Pancreas (tissue), 10 donors: ENCODE results near the gene ANKRD28. TPM values are rescaled to one million over a fixed set of nuclear protein-coding genes. Genes with fewer than 3 reads are reported as not detected.

Source experiments
- ATAC-seq, 4 donors: fragments of 200-7000 bp; cut with Tn5 transposase; one replicate each; pipeline versions ENCODE4 v1.8.0 to v1.9.1; 2020; ENCODE audit warnings: mild to moderate bottlenecking in 4 of 4, moderate library complexity in 4 of 4
- DNase-seq, 6 donors: peaks; one replicate each; pipeline ENCODE4 v3.0.0-alpha.2; 2020
- FAIRE-seq: peaks from 2 replicates; lab custom pipeline; 2012; peaks lifted over from hg19 to GRCh38; lab: Jason Lieb, UNC
- H3K27ac ChIP-seq, 4 donors: fragments of 200-600 bp; sonication (generic); 1 replicate in 3 of 4; 2 replicates in 1 of 4; pipeline versions ENCODE4 v1.5.0 to v1.8.0; 2020
- H3K27me3 ChIP-seq, 4 donors: fragments of 200-600 bp; one replicate each; pipeline ENCODE4 v1.8.0; 2021
- H3K36me3 ChIP-seq, 3 donors: fragments of 200-600 bp; sonication (generic) in 1 of 3; one replicate each; pipeline versions ENCODE4 v1.5.0 to v1.8.0; 2020 to 2021
- H3K4me1 ChIP-seq, 3 donors: fragments of 200-600 bp; one replicate each; pipeline ENCODE4 v1.8.0; 2021
- H3K4me3 ChIP-seq, 4 donors: fragments of 200-600 bp; sonication (generic) in 2 of 4; one replicate each; pipeline versions ENCODE4 v1.5.0 to v1.8.0; 2020 to 2021
- H3K9me3 ChIP-seq, 4 donors: fragments of 200-600 bp; one replicate each; pipeline ENCODE4 v1.8.0; 2021
- CTCF ChIP-seq, 4 donors: fragments of 200-600 bp; sonication (generic) in 3 of 4; IDR thresholded peaks; one replicate each; pipeline versions ENCODE4 v1.5.0 to v1.8.0; 2021; ENCODE audit warnings: antibody characterized with exemption in 4 of 4
- WGBS, 2 donors: extraction: QIAGEN DNeasy Blood & Tissue Kit; methylation state at CpG; one replicate each; pipeline ENCODE4 v1.1.7; 2013; 5-methylcytosine and 5-hydroxymethylcytosine counted together
- intact Hi-C, 3 donors: fragments of 100-400 bp; cut with DNase I; formaldehyde crosslinking; loops; one replicate each; pipeline versions ENCODE4 v1.11.1 to v1.14.2; 2022
- polyA plus RNA-seq, 2 donors: library from polyadenylated mRNA; stranded (reverse); fragments of 200-250 nt; gene quantifications; one replicate each; pipeline ENCODE4 v1.2.3, GENCODE V29; 2013
- total RNA-seq, 6 donors: library from RNA; stranded (reverse); fragmentation: NEBNext Ultra II Directional in 4 of 6; extraction: Animal tissue kit (Norgen Biotek cat#: 25700) in 4 of 6; gene quantifications; one replicate each; pipeline versions ENCODE4 v1.2.1 to v1.2.4, GENCODE V29; 2021 to 2023
- donor health status: healthy with polysubstance abuse.
- donor health status: DM: no; HTN: no; CAD: no; lungs with moderate emphysema.
- donor health status: DM: no; HTN: no; CAD: no.
- donor health status: control.
- donor health status: control.
- donor health status: Bipolar disorder and iron deficiency.
- donor health status: DM: yes; HTN: yes; CAD: no.
- donor health status: DM: no; HTN: no; CAD: no.
- donor health status: DM: no; HTN: no; CAD: no.
- donor health status: DM: yes; HTN: yes; CAD: no.

ANKRD28 gene
- total and polyA plus RNA-seq, 8 donors, result 9.5 to 40.5 (median 29.6) TPM

- no peak overlapping the region for H3K4me3 ChIP-seq
- peaks cover 0 to 2% (median 0%) of the 10 kb centered on the region in 3 donors for H3K4me1 ChIP-seq
- FAIRE-seq (no peak), ATAC-seq (no peak), DNase-seq (no peak)
- whole genome bisulfite sequencing, 2 donors, result 69 to 81% methylated on average over 2 of the region's 2 CpGs
- no peak for TF ChIP-seq CTCF (IDR thresholded peaks at IDR 0.05)
- no peak overlapping the region for H3K27ac ChIP-seq
- intact Hi-C loops, result no loop called here
- peaks cover 3 to 45% (median 16%) of the 10 kb centered on the region in 3 donors for H3K36me3 ChIP-seq
- H3K9me3 ChIP-seq, result no peaks in the 10 kb centered on the region
- H3K27me3 ChIP-seq, result no peaks in the 10 kb centered on the region
These were observed 116.1 kb downstream of the ANKRD28 start for GRCh38 chr3:15681668-15682067.

- Histone ChIP-seq H3K9me3 (no peaks in the 10 kb centered on the region), H3K27me3 (no peaks in the 10 kb centered on the region), H3K4me1 (peaks cover 0 to 2% (median 0%) of the 10 kb centered on the region in 3 donors), H3K27ac (no peak overlapping the region), H3K36me3 (peaks cover 6 to 49% (median 7%) of the 10 kb centered on the region in 3 donors), H3K4me3 (no peak overlapping the region)
- WGBS, 2 donors, result 89 to 93% methylated on average over 5 of the region's 5 CpGs
- no peak for TF ChIP-seq CTCF (IDR thresholded peaks at IDR 0.05)
- no peak for DNase-seq
- no peak for ATAC-seq
- intact Hi-C loops, result no loop called here
- FAIRE-seq, result no peak
These were observed 118.5 kb downstream of the ANKRD28 start for GRCh38 chr3:15679306-15679705.

GRCh38 chr3:15676259-15676658 is 121.5 kb downstream of the ANKRD28 start:
- H3K4me1 ChIP-seq, result no peaks in the 10 kb centered on the region
- no peaks in the 10 kb centered on the region for H3K9me3 ChIP-seq
- DNase-seq (no peak), FAIRE-seq (no peak), ATAC-seq (no peak)
- 86 to 94% methylated on average over 2 of the region's 2 CpGs for WGBS, 2 donors
- peaks cover 6 to 44% (median 7%) of the 10 kb centered on the region in 3 donors for H3K36me3 ChIP-seq
- intact Hi-C loops, result no loop called here
- no peak for TF ChIP-seq CTCF (IDR thresholded peaks at IDR 0.05)
- no peak overlapping the region for H3K27ac ChIP-seq
- H3K4me3 ChIP-seq, result no peak overlapping the region
- H3K27me3 ChIP-seq, result no peaks in the 10 kb centered on the region

- Histone ChIP-seq H3K9me3 (no peaks in the 10 kb centered on the region), H3K36me3 (peaks cover 2 to 49% (median 7%) of the 10 kb centered on the region in 3 donors), H3K4me1 (no peaks in the 10 kb centered on the region), H3K27ac (no peak overlapping the region), H3K27me3 (no peaks in the 10 kb centered on the region), H3K4me3 (no peak overlapping the region)
- intact Hi-C loops, result no loop called here
- 86 to 91% methylated on average over 1 of the region's 1 CpG for WGBS, 2 donors
- TF ChIP-seq CTCF (IDR thresholded peaks at IDR 0.05), result no peak
- DNase-seq (no peak), FAIRE-seq (no peak), ATAC-seq (no peak)
These were observed 124.2 kb downstream of the ANKRD28 start for GRCh38 chr3:15673536-15673935.

GRCh38 chr3:15667484-15667883 is 130.3 kb downstream of the ANKRD28 start:
- H3K27ac ChIP-seq, result no peak overlapping the region
- ATAC-seq (no peak), FAIRE-seq (no peak), DNase-seq (no peak)
- peaks cover 0 to 14% (median 3%) of the 10 kb centered on the region in 3 donors for H3K36me3 ChIP-seq
- intact Hi-C loops, result no loop called here
- no peak overlapping the region for H3K4me3 ChIP-seq
- no peaks in the 10 kb centered on the region for H3K9me3 ChIP-seq
- H3K4me1 ChIP-seq, result peaks cover 0 to 3% (median 0%) of the 10 kb centered on the region in 3 donors
- no peak for TF ChIP-seq CTCF (IDR thresholded peaks at IDR 0.05)
- 90 to 93% methylated on average over 3 of the region's 3 CpGs for whole genome bisulfite sequencing, 2 donors
- no peaks in the 10 kb centered on the region for H3K27me3 ChIP-seq
